ENCODE measurements around the gene EXPH5.
"Not testable (repeated sequence)": the region's sequence is repeated elsewhere in the genome, so short reads cannot be mapped to it uniquely, and the experiment has no call there.

The EXPH5 gene

DNA sequence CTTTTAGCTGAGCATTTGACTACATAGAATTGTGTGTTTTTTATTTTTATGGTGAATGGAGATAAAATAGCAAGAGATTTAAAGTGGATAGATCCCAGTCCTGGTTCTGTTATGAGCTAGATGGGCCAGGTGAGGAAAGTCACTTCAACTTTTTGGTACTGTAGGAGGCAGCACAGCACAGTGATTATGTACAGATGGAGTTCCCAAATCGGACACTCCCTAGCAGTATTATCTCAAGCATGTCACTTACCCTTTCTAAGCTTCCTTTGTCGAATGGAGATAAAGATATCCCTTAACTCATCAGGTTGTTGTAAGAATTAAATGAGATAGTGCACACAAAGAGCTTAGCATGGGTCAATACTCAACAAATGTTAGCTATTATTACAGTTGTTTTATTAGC, 5.3 kb downstream of the EXPH5 start:
- no peak for ATAC-seq
- Mint-ChIP-seq H3K9me3 (no peaks in the 10 kb centered on the region), H3K27me3 (peaks cover 13% of the 10 kb centered on the region), H3K36me3 (no peaks in the 10 kb centered on the region), H3K4me1 (peaks cover 10% of the 10 kb centered on the region), H3K4me3 (no peak overlapping the region), H3K27ac (no peak overlapping the region)

DNA sequence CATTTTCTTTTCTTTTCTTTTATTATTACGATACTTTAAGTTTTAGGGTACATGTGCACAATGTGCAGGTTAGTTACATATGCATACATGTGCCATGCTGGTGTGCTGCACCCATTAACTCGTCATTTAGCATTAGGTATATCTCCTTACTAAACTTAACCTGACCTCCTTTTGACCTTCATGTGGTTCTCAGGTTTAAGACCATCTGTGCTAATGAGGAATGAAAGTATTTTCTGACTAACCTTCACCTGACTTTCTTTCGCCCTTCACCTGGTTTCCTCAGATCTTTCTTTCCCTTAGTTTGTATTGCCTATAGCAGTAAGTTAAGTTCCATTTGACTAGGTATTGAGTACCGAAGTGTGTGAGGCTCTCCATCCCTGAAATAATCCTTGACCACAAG, 6.5 kb downstream of the EXPH5 start:
- Mint-ChIP-seq H3K36me3 (no peaks in the 10 kb centered on the region), H3K4me3 (no peak overlapping the region), H3K9me3 (no peaks in the 10 kb centered on the region), H3K27me3 (peaks cover 1% of the 10 kb centered on the region), H3K4me1 (no peaks in the 10 kb centered on the region), H3K27ac (no peak overlapping the region)
- ATAC-seq: no peak

DNA sequence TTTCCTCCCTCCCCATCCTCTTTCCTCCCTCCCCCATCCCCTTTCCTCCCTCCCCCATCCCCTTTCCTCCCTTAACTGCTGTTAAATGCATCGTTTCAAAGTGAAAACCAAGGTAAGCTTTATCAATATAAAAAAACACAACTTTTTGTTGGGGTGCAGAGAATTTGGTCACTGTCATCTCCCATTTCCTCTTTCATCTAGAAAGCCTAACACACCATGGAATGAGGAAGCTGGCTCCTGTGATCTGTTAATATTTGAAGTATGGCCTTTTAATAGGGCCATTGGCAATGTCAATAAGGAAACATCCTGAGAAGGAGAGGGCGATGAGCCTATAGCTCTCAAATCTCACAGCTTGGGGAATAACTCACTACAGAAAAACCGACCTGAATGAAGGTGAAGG, 7.0 kb downstream of the EXPH5 start:
- ATAC-seq: no peak
- H3K27ac Mint-ChIP-seq: no peak overlapping the region
- H3K27me3 Mint-ChIP-seq: peaks cover 3% of the 10 kb centered on the region
- no peaks in the 10 kb centered on the region for H3K4me1 Mint-ChIP-seq
- H3K4me3 Mint-ChIP-seq: no peak overlapping the region
- no peaks in the 10 kb centered on the region for H3K36me3 Mint-ChIP-seq
- no peaks in the 10 kb centered on the region for H3K9me3 Mint-ChIP-seq

DNA sequence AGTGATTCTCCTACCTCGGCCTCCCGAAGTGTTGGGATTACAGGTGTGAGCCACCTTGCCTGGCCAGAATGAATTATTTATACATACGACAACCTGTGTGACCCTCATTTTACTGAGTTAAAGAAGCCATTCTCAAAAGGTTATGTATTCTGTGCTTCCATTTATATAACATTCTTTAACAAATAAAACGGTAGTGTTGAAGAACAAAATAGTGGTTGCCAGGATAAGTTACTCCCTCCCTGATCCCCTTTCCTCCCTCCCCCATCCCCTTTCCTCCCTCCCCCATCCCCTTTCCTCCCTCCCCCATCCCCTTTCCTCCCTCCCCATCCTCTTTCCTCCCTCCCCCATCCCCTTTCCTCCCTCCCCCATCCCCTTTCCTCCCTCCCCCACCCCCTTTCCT, 7.4 kb downstream of the EXPH5 start:
- not testable (repeated sequence) for H3K36me3 Mint-ChIP-seq, H3K4me1 Mint-ChIP-seq, H3K4me3 Mint-ChIP-seq, H3K9me3 Mint-ChIP-seq, H3K27me3 Mint-ChIP-seq, H3K27ac Mint-ChIP-seq, ATAC-seq

DNA sequence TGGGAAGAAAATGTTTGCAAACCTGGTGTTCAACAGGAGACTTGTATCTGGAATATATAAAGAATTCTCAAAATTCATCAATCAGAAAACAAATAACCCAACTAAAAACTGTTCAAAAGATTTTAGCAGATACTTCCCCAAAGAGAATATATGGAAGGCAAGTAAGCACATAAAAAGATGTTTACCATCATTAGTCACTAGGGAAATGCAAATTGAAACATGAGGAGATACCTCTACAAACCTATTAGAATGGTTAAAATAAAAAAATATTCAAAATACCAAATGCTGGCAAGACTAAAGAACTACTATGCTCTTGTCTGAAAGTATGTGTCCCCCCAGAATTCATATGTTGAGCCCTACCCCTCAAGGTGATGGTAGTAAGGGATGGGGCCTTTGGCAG, 8.6 kb downstream of the EXPH5 start:
- no peaks in the 10 kb centered on the region for H3K36me3 Mint-ChIP-seq
- no peaks in the 10 kb centered on the region for H3K9me3 Mint-ChIP-seq
- H3K4me3 Mint-ChIP-seq: no peak overlapping the region
- peaks cover 19% of the 10 kb centered on the region for H3K27me3 Mint-ChIP-seq
- no peak overlapping the region for H3K27ac Mint-ChIP-seq
- ATAC-seq: no peak
- H3K4me1 Mint-ChIP-seq: no peaks in the 10 kb centered on the region

DNA sequence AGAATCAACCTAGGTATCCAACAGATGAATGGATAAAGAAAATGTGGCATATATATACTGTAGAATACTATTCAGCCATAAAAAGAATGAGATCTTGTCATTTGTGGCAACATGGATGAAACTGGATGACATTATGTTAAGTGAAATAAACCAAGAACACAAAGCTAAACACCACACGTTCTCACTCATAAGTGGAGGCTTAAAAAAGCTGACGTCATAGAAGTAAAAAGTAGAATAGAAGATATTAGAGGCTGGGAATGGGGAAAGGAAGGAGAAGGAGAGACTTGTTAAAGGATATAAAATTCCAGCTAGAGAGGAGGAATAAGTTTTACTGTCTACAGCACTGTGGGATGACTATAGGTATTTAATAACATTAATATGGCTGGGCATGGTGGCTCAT, 12.9 kb downstream of the EXPH5 start:
- Mint-ChIP-seq H3K36me3 (no peaks in the 10 kb centered on the region), H3K4me3 (no peak overlapping the region), H3K27ac (no peak overlapping the region), H3K4me1 (no peaks in the 10 kb centered on the region), H3K27me3 (peaks cover 43% of the 10 kb centered on the region), H3K9me3 (no peaks in the 10 kb centered on the region)
- ATAC-seq: no peak

DNA sequence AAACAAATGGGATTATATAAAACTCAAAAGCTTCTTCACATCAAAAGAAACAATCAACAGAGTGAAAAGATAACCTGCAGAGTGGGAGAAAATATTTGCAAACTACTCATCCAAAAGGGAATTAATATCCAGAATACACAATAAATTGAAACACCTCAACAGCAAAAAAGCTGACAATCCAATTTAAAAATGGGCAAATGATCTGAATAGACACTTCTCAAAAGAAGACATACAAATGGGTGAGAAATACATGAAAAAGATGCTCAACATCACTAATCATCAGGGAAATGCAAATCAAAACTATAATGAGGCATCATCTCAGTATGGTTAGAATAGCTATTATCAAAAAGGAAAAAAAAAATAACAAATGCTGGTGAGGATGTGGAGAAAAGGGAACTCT, 13.5 kb downstream of the EXPH5 start:
- H3K9me3 Mint-ChIP-seq: no peaks in the 10 kb centered on the region
- H3K27ac Mint-ChIP-seq: no peak overlapping the region
- H3K4me3 Mint-ChIP-seq: no peak overlapping the region
- ATAC-seq: no peak
- no peaks in the 10 kb centered on the region for H3K4me1 Mint-ChIP-seq
- peaks cover 43% of the 10 kb centered on the region for H3K27me3 Mint-ChIP-seq
- H3K36me3 Mint-ChIP-seq: no peaks in the 10 kb centered on the region

DNA sequence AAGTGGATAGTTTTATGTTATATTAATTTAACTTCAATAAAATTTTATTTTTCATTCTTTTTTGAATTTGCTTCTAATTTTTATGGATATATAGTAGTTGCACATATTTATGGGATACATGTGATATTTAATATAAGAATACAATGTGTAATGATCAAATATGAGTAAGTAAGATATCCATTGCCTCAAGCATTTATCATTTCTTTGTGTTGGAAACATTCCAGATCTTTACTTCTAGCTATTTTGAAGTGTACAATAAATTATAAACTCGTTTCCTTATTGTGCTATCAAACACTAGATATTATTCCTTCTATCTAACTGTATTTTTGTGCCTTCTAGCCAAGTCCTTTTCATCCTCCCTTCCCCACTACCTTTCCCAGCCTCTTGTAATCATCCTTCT, 17.0 kb downstream of the EXPH5 start:
- ATAC-seq: no peak
- Mint-ChIP-seq H3K27ac (no peak overlapping the region), H3K27me3 (peaks cover 49% of the 10 kb centered on the region), H3K4me1 (no peaks in the 10 kb centered on the region), H3K36me3 (no peaks in the 10 kb centered on the region), H3K4me3 (no peak overlapping the region), H3K9me3 (no peaks in the 10 kb centered on the region)

DNA sequence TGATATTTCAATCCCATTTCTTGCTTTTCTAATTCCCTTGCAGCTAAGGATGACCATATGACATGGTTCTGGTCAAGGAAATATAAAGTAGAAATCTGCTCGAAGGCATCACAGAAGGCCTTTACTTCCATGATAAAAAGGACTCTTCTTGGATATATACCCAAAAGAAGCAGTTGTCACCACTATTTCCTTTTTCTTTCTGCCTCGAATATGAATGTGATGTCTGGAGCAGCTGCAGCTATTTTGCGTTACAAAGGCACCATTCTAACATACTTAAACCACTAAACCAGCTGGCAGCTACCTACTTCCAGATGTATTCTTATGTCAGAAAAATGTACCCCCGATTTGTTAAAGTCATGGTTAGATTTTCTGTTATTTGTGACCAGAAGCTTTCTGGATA, 18.9 kb downstream of the EXPH5 start:
- no peak for ATAC-seq
- Mint-ChIP-seq H3K9me3 (no peaks in the 10 kb centered on the region), H3K27ac (no peak overlapping the region), H3K4me1 (no peaks in the 10 kb centered on the region), H3K4me3 (no peak overlapping the region), H3K27me3 (peaks cover 37% of the 10 kb centered on the region), H3K36me3 (no peaks in the 10 kb centered on the region)

DNA sequence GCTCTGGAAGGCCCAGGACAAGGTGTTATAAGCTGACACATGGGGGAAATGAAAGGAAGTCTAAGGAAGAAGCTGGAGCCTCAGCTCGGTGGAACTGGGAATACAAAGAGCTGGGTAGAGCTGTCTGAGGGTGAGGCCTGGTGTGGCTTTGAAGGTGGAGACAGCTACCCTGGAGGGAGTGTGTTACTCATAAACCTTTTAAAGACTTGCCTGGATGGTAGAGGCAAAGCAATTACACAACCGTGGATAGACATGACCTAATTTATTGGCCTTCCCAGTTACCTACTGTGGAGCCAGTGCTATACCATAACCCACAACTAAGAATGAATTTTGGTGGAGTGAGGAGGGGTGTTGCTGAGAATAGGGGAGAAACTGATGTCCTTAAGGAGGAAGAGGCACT, 22.6 kb downstream of the EXPH5 start:
- H3K4me3 Mint-ChIP-seq: no peak overlapping the region
- no peaks in the 10 kb centered on the region for H3K9me3 Mint-ChIP-seq
- no peaks in the 10 kb centered on the region for H3K4me1 Mint-ChIP-seq
- peaks cover 17% of the 10 kb centered on the region for H3K27me3 Mint-ChIP-seq
- no peak overlapping the region for H3K27ac Mint-ChIP-seq
- ATAC-seq: peak; percentile 12
- no peaks in the 10 kb centered on the region for H3K36me3 Mint-ChIP-seq

DNA sequence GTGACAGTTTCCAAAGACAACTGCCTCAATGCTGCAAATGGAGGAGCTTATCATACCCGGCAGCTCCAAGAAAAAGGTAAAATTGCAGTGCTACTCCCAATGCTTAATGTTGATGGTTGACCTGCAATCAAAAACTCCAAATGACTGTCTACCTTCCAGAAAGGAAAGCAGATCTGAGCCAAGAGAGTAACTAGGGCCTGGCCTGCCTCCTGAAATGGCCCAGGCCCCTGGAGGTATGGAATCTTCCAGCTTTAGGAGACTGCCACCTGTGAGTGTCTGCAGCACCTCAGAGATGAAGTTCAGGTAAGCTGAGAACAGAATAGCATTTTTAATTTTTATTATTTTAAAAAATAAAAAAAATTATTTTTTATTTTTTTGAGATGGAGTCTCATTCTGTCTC, 23.7 kb downstream of the EXPH5 start:
- Mint-ChIP-seq H3K4me3 (no peak overlapping the region), H3K27ac (no peak overlapping the region), H3K4me1 (no peaks in the 10 kb centered on the region), H3K36me3 (no peaks in the 10 kb centered on the region), H3K27me3 (peaks cover 24% of the 10 kb centered on the region), H3K9me3 (no peaks in the 10 kb centered on the region)
- no peak for ATAC-seq

DNA sequence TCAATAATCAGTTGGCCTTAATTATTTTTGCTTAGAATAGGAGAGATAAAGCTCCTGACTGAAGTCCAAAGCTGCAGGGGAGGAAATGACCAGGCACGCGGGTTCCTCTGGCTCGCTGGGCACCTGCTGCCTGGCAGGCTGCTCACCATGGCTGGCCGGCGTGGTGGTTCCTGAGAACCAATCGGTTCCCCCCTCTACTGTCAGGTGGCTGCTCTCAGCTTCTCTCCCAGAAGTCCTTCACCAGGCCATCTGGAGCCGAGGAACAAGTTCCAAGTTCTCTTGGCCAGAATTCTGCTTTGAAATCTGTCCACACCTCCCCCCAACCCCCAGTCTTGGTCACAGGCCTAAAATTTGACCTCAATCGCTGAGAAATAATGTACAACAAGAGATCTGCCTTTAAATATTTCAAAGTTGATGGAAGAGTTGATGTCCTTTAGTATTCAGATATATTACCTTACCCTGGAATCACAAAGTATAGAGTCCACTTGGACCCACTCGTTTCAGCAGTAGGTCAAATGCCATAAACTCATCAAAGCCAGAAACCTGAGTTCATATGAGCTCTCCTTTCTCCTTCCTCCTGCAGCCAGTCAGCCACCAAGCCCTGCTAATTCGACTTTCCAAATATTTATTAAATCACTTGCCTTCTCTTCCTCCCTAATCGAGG, 25.2 kb downstream of the EXPH5 start:
- Mint-ChIP-seq H3K27me3 (peaks cover 25% of the 10 kb centered on the region), H3K9me3 (no peaks in the 10 kb centered on the region), H3K36me3 (no peaks in the 10 kb centered on the region), H3K27ac (no peak overlapping the region), H3K4me1 (no peaks in the 10 kb centered on the region), H3K4me3 (no peak overlapping the region)
- ATAC-seq: no peak

DNA sequence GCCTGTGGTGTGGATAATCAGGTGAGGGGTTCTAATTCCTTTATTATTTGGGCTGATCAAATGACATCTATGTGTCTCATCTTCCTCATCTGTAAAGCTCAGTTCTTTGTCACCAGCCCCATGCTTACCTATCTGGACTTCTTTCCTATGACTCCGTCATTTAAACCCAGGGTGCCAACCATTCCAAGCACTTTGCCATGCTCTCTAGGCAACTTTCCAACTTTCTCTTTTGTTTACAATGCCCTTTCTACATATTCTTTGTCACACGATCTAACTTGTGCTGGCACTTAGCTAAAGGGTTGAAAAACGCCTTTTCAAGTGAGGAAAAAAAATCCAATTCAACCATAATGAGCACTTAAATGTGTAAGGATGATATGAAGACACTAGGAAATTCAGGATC, 27.9 kb downstream of the EXPH5 start:
- H3K9me3 Mint-ChIP-seq: no peaks in the 10 kb centered on the region
- H3K4me1 Mint-ChIP-seq: no peaks in the 10 kb centered on the region
- peaks cover 23% of the 10 kb centered on the region for H3K27me3 Mint-ChIP-seq
- no peak overlapping the region for H3K4me3 Mint-ChIP-seq
- no peaks in the 10 kb centered on the region for H3K36me3 Mint-ChIP-seq
- no peak for ATAC-seq
- no peak overlapping the region for H3K27ac Mint-ChIP-seq

DNA sequence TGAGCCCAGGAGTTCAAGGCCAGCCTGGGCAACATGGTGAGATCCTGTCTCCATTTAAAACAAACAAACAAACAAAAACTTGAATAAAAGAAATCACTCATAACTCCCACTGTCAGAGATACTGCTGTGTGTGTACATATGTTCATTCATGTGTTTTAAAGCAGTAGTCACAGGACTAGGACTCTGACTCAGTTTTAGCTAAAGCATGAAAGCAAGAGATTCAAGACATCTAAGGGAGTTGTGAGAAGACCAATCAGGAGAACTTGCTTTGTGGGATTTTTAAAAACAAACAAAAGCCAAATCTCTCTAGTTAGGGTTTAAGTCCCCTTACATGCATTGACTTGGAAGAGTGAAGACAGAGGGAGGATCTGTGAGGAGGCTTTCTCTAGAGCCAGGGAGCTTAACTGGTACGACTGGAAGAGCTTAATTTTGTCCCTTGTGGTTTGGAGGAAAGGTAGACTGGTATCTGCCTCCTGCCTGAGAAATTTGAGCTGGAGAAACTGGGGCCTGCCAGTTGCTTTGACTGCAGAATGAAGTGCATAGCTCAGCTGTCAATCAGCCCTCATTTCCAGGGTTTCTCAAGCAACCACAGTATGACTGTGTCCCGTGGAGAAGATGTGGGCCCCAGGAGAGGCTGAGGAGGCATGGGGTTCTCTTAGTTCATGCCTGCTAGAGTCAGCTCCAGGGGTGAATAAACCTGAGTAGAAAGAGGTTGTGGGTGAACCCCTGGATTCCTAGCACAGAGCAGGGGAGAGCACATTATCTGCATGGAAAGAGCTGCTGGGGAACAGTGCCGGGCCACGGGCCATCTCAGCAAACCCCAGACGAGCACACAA, 30.6 kb downstream of the EXPH5 start:
- ATAC-seq: peak; percentile 42
- Mint-ChIP-seq H3K27me3 (peaks cover 23% of the 10 kb centered on the region), H3K9me3 (no peaks in the 10 kb centered on the region), H3K4me1 (no peaks in the 10 kb centered on the region), H3K4me3 (no peak overlapping the region), H3K36me3 (no peaks in the 10 kb centered on the region), H3K27ac (no peak overlapping the region)

DNA sequence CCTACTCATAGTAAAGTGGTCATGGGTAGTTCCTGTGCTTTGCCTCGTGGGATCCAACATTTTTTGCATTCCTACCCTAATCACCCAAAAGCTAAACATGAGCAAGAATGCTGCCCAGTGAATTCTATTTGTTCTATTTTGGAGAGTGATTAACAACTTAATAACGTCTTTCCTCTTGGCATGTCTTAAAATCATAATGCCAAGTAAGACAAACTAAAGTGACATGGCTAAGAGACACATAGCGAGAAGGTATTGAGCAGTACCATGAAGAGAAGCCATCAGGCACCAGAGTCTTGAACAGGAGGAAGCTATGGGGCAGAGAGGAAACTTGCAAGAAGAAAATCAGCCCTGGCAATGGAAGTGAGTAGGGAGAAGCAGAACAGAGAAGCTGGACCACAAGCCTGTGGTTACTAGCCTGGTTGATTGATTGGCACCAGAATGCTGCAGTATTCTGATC, 32.0 kb downstream of the EXPH5 start:
- peak; percentile 35 for ATAC-seq
- Mint-ChIP-seq H3K4me3 (no peak overlapping the region), H3K27ac (no peak overlapping the region)

DNA sequence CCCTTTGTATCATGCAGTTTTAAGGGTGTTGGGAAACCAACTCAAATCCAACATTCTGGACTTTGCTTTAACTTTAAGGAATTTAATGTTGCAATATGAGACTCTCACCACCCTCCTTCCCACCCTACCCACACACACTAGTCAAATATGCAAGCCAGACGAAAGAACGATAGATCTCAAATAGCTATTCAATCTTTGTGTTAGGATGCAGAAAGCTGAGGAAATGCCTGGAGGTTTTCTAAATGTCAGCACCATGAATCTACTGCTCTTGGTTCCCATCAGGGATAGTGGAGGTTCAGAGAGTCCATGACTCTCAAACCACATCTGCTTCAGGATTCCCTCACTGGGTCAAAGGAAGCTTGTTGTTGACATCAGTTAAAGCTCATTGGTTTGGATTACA, 33.7 kb downstream of the EXPH5 start:
- no peaks in the 10 kb centered on the region for H3K9me3 Mint-ChIP-seq
- H3K4me3 Mint-ChIP-seq: no peak overlapping the region
- H3K4me1 Mint-ChIP-seq: no peaks in the 10 kb centered on the region

More for the DNA sequence above, 32.0 kb downstream of the EXPH5 start:
- H3K9me3 Mint-ChIP-seq: no peaks in the 10 kb centered on the region
- H3K27me3 Mint-ChIP-seq: peaks cover 23% of the 10 kb centered on the region
- no peaks in the 10 kb centered on the region for H3K4me1 Mint-ChIP-seq
- no peaks in the 10 kb centered on the region for H3K36me3 Mint-ChIP-seq

More for the DNA sequence above, 33.7 kb downstream of the EXPH5 start:
- Mint-ChIP-seq H3K27ac (no peak overlapping the region), H3K27me3 (peaks cover 15% of the 10 kb centered on the region), H3K36me3 (no peaks in the 10 kb centered on the region)
- no peak for ATAC-seq
